Fibroblast of skin of left quadriceps (primary cell): ENCODE measurements around the gene PGPEP1.

Source experiments
- DNase-seq, 2 experiments: peaks; one replicate each; pipeline ENCODE4 v3.0.0-alpha.2; 2013; ENCODE audit warnings: low read depth in 2 of 2

Gene PGPEP1

DNA sequence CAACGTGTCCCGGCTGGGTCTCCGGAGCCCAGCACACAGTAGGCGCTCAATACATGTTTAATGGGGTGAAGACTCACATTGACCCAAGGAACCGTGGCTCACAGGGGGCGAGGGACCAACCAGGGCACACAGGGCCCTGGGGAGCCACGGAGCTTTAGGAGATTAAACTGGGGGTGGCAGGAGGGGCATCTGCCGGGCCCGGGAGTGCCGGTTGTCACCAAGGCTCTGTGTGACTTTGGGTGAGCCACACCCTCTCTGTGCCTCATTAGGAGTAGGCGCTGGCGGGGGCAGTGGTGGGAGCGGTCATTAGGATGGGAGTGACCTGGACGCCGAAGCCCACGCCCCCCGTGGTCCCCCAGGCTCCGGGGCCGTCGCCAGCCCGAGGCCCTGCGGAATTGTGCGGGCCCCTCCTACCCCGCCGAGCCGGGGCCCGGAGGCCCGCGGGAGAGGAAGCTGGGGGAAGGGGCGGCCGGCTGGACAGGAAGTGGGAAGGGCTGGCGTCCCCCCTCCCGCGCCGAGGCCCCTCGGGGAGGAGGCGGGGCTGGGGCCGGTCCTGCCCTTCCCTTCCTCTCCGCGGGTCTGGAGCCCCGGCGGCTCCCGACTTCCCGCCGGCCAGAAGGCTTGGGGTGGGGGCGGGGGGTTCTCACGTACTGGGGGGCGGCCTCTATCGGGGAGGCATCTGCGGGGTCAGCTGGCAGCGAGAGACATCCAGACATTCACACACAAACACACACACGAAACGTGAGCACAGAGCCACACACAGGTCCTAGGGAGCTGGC lies 77.0 kb downstream of the PGPEP1 start:
- DNase-seq = peak; percentile 75

GRCh38 chr19:18418029-18418482 lies 77.7 kb downstream of the PGPEP1 start:
- no peak for DNase-seq

- DNase-seq = no peak
Observed at GRCh38 chr19:18418483-18419194, 78.2 kb downstream of the PGPEP1 start.

- peak; percentile 64 to 67 for DNase-seq
Observed at GRCh38 chr19:18419195-18419698, 78.8 kb downstream of the PGPEP1 start, which contains the start of gene SSBP4. Gene SSBP4, plus strand, starts transcription at chr19:18419398. Its CDS starts 251 bp downstream, at chr19:18419649.
